GM21723 (cell line): ENCODE measurements around the gene CLN6.

Experiments
- ATAC-seq: cut with Tn5 transposase; IDR thresholded peaks from one replicate; pipeline ENCODE4 v1.9.1; 2021; ENCODE audit warnings: mild to moderate bottlenecking, moderate library complexity; ENCODE audit not compliant: unreplicated experiment

CLN6 gene

DNA sequence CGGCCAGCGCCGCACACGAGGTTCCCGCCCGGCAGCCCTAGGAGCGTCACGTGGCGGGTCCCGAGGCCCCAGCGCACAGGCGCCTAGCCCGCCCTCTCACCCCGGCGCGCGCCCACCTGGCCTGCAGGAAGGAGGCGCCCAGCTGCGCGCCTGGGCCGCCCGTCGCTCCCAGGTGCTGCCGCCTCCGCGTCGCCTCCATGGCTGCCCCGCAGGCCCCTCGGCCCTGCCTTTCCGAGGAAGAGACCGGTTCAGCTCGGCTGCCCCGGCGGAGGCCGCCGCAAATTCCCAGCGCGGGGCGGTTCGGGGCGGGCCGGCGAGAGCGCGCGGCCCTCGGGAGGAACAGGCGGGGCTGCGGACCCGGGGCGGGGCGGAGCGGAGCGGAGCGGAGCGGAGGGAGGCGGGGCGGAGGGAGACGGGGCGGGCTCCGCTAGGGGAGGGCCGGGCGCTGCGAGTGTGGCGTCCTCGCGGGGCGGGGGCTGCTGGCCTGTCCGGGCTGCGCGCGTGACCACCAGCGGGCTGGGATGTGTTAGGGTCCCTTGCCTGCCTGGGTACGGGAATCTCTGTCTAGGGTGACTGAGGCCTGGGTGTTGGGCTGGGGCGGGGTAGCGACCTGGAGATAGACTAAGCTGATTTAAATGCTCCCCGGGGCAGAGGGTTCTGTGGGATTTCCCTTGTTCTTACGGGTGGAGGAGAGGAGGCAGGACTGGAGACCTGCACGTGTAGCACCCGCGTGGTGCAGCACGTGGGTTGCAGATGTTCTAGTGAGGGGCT, at the start of gene CLN6:
TSS of gene CLN6 (minus strand) at position 343 of the 771 bp plus-strand sequence. CDS start at position 199, 144 bp downstream.
- peak; percentile 72 for ATAC-seq

DNA sequence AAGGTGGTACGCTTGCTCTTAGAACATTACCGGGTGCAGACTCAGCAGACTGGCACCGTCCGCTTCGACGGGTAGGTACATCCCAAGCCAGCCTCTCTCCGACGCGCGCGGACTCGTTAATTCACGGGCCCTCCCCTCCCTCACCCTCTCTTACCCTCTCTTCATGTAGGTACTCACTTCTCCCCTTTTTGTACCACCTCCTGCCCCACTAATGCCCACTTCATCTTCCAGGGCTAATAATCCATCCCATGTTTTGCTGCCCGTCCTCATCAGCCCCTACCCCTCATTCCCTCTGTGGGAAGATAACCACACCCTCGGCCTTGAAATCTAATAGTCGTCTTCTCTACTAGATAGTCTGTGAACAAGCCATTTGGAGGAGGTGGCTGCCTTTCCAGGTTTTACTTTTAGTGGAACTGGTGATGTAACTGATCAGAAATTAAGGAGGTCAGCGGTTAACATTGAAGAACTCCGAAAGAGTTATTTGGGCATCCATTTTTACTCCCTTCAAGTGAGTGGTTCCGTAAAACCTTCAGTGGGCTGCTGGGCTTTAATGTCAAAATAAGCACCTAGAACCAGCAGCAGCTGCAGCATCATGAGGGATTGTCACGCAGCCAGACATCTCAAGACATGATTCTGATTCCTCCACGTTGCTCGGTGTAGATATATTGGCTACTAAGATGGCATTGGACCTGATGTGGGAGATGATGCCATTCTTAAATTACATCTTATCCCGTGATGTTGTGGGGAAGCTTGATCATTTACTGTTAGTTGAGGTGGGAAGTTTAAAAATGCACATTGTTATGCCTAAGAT, 49.3 kb upstream of the CLN6 start:
- no peak for ATAC-seq

DNA sequence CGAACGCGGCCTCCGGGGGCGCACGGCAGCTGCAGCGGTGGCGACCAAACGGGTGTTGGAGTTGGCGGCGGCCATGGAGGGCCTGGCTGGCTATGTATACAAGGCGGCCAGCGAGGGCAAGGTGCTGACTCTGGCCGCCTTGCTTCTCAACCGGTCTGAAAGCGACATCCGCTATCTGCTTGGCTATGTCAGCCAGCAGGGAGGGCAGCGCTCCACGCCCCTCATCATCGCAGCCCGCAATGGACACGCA, 48.7 kb upstream of the CLN6 start:
- ATAC-seq: peak; percentile 47

DNA sequence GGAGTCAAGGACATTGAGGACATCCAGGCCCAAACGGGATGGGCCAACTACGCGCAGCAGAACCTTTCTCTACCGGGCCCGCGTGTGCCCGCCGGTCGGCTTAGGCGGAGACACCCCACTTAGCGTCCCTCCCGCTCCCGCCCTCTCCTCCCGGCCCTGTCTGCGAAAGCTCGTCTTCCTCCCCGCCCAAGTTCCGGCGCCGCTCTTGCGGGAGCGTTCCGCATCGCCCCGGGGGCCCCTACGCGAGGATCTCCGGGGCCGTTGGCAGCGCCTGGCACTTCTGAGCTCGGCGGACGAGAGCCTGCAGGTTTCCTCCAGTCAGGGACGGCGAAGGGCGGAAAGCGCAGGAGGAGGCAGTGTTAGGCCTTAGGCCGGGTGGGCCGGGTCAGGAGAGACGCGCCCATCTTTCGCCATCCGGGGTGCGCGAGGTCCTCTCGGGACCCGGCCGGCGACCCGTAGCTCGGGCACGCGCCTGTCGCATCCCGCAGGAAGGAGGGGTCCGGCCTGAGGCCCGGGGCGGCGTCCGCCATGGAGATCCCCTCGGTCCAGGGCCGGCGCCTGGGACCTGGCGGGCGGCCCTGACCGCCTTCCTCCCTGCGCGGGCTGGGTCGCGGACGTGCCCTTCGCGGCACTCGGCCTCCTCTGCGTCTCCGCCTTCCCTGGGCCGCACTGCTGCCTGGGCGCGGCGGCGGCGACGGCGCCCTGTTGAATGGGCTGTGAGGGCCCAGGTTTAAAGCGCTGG, 48.2 kb upstream of the CLN6 start, which contains the start of gene FEM1B:
TSS of gene FEM1B (plus strand) at position 143 of the 742 bp plus-strand sequence. CDS start 673 bp downstream, outside the sequence.
- ATAC-seq: peak; percentile 81

DNA sequence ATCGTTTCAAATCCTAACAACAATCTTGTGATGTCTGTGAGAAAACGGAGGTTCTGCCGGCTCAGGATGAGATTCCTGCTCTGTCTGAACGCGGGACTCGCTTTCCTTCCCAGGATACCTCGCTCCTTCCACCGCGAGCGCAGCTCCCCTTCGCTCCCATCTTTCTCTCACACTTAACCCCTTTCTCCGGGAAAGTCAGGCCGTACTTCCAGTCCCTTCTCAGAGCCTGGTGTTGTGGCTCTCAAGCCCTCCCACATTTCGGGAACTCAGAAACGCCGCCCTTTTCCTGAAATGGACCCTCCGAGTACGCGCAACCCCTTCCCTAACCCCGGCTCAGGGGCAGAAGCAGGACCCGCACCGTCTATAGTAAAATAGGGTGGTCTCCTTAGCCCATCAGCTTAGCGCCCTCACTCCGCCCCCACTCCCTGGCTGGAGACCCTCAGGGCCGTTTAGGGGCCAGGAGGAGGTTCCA, 47.6 kb upstream of the CLN6 start:
- peak; percentile 19 for ATAC-seq

DNA sequence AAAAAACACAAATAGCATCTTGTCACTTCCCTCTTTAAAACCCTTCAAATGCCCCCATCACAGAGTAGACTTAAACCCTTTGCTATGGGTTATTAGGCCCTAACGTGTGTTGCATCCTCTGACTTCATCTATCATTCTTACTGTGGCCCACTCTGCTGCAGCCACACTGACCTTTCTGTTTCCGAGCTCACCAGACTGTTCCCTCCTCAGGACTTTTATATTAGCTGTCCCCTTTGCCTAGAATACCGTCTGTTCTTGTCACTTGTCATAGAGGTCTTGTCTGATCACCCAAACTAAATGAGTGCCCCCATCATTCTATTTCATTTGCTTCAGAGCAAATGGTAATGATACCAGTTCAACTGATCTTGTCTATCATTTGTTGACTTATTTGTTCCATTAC, 47.1 kb upstream of the CLN6 start:
- ATAC-seq: no peak

DNA sequence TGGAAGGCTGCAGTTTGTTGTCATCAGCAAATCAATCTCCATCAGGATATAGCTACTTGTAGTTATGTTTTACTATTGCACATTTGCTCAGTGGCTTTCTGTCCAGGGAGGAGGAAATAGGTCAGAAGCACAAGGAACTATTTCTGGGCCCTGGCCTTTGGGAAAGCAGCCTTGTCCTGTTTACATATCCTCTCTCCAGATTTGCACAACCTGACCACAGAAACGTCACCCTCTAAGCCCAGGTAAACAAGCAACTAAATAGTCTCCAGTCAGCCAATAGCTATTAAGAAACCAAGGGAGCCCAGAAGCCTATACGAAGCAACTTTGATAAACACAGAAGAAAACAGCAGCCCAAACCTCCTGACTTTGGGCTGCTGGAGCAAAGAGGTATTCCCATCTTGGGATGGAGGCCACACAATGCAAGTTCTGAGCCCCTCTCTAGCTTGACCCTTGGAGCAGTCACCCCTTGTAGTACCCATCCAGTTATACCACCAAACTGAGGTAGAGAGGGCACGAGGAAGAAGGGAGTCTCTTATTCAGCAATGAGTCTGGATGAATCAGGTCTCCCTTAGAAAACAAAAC, 45.7 kb upstream of the CLN6 start:
- ATAC-seq: no peak

DNA sequence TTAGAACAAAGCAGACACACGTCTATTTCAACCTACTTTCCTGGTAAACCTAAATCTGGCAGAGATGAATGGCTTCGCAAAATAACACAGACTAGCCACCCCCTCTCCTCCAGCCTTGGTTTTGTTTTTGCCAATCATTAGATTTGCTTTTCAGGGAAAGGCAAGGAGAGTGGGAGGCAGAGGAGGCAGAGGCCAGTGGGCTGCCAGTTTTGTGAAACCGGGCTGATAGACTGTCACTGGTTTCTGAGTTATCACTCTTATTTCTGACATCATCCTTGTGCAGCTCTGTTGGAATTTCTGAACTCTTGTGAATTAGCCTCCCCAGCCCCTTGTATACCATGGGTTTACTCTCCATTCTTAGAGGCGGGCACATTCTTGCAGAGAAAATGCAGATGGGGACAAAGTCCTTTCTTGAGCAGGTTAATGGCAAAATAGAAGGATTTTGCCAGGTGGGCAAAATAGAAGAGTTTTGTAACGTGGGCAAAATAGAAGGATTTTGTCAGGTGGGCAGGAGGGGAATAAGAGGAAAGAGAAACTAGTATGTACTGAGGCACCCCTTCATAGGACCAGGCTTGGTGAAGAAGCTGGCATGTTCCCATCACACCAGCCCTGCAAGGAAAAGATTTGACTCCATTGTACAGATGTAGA, 44.8 kb upstream of the CLN6 start:
- no peak for ATAC-seq

DNA sequence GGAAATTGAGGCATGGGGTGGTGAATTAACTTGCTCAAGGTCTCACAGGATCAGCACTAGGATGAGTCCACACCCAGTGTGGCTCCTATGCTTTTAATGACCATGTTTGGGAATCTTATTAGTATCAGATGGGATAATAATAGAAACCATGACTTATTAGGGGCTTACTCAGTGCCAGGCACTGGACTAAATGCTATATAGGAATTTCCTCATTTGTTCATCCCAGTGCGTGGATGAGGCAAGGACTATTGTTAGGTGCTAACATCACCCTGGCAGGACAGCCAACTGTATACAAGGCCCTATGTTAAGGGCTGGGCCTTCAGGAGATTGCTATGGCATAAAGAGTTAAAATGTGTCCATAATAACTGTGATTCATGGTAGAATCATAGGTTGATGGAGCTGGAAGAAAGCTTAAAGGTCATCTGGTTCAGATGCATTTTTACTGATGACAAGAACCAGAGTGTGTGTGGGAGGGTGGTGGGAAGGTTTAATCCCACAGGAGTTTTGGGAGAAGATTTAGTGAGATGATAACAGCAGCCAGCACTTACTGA, 43.3 kb upstream of the CLN6 start:
- ATAC-seq: no peak

DNA sequence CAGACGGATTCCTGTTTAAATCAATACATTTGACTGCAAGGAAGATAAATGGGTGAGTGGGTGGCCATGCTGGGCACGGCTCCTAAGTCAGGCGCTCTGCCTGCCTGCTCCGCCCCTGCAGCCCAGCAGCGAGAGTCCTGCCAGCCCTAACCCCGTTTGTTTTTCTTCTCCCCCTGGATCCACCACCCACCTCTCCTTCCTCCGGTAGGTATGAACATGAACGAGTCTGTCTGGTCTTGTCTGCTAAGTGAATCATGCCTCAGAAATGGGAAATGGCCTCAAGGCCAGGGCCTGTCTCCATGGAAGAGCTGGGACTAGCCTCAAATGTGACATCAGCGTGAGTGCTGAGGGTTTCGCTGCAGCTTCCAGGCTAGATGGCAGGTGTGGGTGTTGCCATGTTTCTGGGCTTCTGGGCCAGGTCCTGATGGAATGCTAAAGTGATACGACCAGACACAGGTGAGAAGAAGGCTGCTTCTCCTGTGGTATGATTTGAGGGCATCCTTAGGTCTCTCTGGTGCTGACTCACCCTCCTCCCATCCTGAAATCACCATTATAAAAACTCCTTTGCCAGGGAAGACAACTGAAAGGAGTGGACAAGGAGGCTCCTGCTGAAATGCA, 42.4 kb upstream of the CLN6 start:
- no peak for ATAC-seq

DNA sequence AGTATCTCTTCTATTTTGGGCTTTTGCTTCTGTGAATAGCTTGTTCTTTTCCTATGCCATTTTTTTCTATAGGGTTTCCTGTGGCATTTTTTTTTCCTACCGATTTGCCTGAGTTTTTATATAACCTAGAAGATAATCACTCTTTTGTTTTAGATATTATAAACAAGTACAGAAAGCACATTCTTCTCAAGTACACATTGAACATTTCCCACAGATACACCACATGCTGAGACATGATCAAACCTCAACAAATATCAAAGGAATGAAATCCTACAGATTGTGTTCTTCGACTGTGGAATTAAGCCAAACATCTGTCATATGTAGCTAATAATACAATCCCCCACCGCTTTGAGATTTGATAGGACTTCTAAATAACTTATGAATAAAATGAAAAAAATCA, 38.9 kb upstream of the CLN6 start:
- no peak for ATAC-seq

DNA sequence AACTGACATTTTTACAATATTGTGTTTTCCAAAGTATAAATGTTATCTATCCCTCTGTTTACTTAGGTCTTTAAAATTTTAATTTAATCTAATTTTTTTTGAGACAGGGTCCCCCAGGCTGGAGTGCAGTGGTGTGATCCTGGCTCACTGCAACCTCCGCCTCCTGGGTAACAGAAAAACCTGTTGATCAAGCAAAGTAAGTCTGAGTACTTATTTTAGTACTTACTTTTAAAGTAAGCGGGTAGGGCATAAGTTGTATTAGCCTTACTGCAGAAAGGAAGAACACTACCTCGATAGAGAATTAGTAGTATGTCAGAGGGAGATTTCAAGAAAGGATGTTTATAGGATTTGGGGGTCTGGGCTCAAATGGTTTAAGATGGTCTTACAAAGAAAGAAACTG, 36.1 kb upstream of the CLN6 start:
- ATAC-seq: no peak

DNA sequence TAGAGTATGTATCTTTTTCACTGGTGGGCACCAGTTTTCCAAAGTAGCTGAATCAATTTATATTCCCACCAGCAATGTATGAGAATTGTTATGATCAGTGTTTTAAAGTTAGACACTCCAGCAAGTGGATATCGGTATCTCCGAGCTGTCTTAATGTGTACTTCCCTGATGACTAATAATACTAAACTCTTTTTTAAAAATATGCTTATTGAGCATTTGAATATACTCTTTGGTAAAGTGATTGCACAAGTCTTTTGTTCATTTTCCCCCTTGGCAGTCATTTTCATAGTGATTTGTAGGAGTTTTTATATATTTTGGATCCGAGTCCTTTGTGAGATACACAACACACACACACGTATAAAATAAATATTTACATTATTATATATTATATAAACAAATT, 35.6 kb upstream of the CLN6 start:
- ATAC-seq: no peak

DNA sequence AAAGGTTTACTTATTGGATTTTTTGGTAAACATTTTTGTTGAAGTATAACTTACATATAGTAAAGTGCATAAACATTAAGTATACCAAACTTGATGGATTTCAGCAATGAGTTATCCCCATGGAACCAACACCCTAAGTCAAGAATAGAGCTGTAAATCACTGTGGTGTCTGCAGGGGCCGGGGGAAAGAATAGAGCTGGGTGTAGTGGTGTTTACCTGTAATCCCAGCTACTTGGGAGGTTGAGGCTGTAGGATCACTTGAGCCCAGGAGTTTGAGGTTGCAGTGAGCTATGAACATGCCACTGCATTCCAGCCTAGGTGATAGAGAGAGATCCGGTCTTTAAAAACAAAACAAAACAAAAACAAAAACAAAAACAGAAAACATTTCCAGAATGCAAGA, 34.8 kb upstream of the CLN6 start:
- ATAC-seq: no peak

DNA sequence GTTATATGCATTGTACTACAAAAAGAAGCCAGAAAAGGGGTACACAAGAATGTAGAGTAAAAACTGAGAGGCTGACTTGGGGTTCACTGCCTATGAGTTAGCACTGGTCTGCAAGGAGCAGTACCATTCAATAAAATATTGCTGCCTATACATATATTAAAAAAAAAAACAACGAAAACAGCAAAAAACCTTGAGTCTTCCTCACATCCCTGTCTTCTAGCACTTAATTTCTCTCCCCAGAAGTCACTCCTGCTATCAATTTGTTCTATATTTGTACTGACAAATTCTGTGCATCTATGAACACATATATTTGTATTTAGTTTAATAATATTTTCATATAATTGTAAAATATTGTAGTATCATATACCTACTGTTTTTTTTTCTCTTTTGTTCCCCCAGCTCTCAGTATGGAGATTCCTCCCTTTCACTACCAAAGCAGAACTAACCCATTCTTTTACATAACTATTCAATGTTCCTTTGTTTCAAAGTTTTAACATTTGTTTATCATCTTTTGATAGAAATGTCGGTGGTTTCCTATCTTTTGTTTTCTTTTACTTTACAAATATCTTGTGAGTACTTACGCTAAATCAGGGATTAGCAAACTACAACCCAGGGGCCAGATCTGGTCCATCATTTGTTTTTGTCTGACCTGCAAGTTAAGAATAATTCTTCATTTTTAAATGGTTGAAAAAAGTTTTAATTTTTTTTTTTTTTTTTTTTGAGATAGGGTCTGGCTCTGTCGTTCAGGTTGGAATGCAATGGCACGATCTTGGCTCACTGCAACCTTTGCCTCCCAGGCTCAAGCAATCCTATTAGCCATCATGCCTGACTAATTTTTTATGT, 33.2 kb upstream of the CLN6 start:
- no peak for ATAC-seq

DNA sequence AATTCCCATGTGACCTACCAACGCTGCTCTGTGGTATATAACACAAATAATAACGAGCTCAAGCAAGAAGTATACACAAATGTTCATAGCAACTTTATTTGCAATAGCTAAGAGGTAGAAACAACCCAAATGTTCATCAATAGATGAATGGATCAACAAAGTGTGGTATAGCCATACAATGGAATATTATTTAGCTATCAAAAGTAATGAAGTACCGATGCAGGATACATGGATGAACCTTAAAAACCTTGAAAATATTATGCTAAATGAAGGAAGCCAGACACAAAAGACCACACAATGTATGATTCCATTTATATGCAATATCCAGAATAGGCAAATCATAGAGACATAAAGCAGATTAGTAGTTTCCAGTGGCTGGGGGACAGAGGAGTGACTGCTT, 32.5 kb upstream of the CLN6 start:
- no peak for ATAC-seq

DNA sequence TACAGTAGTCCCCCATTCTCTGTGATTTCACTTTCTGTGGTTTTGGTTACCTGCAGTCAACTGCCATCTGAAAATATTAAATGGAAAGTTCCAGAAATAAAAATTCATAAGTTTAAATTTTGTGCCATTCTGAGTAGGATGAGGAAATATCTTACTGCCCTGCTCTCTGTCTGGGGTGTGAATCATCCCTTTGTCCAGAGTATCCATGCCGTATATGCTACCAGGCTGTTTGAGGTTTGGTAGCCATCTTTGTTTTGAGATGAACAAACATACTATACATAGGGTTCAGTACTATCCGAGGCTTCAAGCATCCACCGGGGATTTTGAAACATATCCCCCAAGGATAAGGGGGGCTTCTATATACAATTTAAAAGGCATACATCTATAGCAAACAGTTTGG, 31.7 kb upstream of the CLN6 start:
- no peak for ATAC-seq

DNA sequence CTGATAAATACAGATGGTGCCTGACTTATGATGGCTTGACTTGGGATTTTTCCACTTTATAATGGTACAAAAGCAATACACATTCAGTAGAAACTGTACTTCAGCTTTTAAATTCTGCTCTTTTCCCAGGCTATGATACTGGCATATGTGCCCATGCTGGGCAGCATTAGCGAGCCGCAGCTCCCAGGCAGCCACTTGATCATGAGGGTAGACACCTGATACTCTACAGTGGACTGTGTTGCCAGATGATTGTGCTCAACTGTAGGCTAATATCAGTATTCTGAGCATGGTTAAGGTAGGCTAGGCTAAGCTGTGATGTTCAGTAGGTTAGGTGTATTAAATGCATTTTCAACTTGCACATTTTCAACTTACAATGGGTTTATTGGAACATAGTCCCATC, 30.4 kb upstream of the CLN6 start:
- ATAC-seq: no peak

DNA sequence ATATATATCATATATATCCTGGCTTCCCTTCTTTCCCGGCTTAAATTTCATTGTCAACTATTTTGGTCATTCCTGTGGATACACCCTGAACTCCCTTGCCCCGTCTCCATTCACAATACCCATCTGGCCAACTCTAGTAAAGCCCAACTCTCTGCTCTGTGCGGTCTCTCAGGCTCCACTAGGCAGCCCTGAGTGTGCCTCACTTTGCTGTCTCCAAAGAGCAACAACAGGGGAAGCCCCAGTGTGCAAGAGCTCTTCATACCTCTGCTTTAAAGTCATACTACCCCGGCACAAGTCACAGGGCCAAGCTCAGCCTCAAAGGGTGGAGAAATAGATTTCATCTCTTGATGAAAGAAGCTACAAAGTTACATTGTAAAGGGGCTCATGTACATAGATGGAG, 29.2 kb upstream of the CLN6 start:
- ATAC-seq: no peak
